NCI-H526 treated with DMSO at 0.1 percent for 48 hours (cell line): ENCODE results near the gene UBALD2.
"Not testable (repeated sequence)": the region's sequence is repeated elsewhere in the genome, so short reads cannot be mapped to it uniquely, and the experiment has no call there.

Source experiments
- DNase-seq: peaks from one replicate; lab custom pipeline; 2025; lab: John Stamatoyannopoulos, UW

UBALD2 gene

GRCh38 chr17:76266244-76266938, 1.2 kb downstream of the UBALD2 start:
- no peak for DNase-seq

DNA sequence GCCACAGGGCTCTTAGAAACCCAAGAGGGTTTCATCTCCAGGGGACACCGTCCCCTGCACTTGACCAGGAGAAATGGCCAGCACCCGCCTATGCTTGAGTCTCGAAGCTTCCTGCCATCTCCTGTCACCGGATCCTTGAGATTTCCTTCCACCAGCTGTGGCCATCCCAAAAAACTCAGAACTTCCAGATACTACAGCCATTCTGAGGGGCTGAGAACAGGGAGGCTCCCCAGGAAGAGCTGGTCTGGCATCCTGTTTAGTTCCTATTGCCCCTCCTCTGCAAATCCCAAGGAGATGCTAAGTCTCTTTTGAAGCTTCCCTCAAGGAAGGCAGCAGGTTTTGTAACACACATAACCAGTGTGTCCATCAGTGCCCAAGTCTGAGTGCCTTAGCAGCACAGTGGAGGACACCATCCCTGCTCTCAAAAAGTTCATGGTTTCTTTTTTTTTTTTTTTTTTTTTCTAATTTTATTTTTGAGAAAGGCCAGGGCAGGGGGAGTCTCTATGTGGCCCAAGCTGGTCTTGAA, 2.0 kb downstream of the UBALD2 start:
- no peak for DNase-seq

DNA sequence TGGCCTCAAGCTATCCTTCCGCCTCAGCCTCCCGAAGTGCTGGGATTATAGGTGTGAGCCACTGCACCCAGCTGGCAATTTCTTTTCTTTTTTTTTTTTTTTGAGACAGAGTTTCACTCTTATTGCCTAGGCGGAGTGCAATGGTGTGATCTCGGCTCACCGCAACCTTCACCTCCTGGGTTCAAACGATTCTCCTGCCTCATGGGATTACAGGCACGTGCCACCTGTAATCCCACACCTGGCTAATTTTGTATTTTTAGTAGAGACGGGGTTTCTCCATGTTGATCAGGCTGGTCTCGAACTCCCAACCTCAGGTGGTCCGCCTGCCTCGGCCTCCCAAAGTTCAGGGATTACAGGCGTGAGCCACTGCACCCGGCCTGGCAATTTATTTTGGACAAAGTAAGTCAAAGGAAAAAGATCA, 2.4 kb downstream of the UBALD2 start:
- DNase-seq, result not testable (repeated sequence)

DNA sequence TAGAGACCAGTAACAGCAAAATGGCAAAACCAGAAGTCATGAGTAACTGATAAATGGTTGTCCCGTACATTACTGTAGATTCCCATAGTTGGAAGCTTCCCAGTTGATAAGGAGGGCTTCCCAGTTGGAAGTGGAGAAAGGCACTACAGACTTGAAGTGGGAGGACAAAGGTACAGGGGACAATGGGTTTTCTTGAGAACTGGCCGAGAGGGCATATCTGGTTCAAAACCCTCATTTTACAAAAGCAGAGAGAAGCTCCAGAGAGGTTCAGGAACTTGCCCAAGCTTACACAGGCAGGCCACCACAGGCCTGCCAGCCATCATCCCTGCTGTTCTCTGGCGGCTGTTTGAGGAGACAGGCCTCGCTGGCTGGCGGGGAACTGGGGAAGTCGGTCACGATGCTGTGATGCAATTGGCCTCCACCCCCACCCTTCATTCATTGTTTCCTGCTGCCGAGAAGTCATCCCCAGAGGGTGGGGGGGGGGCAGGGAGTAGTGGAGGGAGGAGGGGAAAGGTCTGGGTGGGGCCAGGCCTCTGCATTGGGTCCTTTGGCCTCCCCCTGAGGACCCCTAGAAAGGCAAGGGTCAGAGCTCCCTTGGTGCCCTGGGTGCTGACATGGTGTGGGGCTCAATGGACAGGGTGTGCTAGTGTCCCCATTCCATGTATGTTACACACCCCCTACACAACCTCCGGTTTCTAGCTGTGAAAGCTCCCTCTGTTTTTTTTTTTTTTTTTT, 3.0 kb downstream of the UBALD2 start:
- no peak for DNase-seq

DNA sequence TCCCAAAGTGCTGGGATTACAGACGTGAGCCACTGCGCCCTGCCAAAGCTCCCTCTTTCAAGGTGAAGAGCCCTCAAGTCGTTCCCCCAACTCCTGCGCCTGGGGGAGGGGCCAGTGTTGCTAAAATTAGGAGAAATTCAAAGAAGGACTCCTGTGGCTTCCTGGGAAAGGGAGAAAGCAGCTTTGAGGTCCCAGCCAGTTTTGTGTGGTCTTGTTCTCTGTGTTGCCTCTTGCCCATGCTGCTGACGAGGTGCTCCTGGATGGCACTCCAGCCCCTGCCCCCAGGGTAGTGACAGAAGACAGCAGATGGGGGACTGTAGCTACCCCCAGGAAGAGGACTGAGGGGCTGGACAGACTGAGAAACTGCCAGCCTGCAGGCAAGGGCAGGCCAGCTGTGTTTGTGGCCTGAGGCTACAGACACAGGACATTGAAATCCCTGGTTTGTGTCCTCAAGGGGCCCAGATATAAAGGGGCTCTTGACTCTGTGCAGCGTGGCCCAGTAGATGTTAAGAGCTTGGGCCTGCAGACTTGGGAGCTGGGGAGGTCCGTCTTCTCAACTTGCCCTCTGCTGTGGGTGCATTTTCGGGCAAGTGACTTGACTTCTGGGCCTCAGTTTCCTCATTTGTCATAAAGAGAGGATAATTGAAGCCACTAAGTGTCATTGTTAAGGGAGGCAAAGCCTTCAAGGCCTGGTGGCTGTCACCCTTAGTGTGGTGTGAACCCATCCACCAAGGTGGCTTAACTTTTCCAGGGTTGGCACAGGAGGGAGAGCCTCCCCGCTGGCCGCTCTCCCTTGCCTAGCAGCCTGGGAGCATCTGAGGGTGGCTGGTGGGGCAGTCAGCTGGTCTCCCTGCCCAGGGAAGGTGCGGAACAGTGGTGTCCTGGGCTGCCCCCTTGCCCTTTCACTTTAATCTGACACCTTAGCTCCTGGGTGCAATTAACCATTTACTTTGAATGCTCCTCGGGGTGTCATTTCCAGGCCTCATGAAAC, 4.1 kb downstream of the UBALD2 start:
- no peak for DNase-seq

- DNase-seq, result no peak
Measured at GRCh38 chr17:76270127-76270592, 5.0 kb downstream of the UBALD2 start.

DNA sequence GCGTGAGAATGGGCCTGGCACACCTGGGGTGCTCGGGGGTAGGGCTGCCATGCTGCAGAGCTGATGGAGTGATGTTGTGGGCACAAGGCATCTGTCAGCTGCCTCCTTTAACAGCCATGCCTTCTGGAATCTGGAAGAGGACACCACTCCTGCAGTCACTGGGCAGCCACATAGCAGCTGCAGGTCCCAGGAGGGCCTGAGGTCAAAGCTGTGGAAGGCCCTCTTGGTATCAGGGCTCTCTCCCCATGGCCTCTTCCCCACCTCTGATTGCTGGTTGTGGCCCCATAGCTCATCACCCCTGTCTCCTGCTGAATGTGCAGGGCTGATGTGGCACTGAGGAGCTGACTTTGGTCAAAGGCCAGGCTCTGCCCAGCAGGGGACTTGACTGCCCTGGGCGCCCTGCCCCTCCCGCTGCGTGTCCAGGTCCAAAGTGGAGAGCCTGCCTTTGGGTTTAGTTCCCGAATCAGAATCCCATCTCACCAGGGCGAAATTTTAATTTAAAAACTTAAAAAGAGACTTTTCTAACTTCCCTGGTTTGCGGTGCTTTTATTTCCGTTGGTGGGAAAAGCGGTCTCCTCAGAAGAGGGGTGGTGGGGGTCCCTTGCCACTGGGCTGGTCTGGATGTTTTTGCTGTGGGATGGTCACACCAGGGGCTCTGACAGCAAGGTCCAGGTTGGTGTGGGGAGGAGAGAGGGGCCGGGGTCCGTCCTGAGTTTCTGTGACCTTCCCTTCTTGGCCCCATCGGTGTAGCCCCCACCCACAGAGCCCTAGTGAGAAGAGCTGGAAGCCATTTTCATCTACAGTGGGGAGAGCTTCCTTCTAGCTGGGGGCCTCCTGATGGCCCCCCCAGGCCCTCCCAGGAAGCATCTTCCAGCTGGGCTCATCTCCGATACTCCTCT, 5.9 kb downstream of the UBALD2 start:
- DNase-seq, result no peak

- no peak for DNase-seq
Measured at GRCh38 chr17:76271669-76272540, 6.8 kb downstream of the UBALD2 start.

- DNase-seq, result no peak
Measured at GRCh38 chr17:76272541-76273444, 7.6 kb downstream of the UBALD2 start.

- DNase-seq, result no peak
Measured at GRCh38 chr17:76273445-76274111, 8.4 kb downstream of the UBALD2 start.

DNA sequence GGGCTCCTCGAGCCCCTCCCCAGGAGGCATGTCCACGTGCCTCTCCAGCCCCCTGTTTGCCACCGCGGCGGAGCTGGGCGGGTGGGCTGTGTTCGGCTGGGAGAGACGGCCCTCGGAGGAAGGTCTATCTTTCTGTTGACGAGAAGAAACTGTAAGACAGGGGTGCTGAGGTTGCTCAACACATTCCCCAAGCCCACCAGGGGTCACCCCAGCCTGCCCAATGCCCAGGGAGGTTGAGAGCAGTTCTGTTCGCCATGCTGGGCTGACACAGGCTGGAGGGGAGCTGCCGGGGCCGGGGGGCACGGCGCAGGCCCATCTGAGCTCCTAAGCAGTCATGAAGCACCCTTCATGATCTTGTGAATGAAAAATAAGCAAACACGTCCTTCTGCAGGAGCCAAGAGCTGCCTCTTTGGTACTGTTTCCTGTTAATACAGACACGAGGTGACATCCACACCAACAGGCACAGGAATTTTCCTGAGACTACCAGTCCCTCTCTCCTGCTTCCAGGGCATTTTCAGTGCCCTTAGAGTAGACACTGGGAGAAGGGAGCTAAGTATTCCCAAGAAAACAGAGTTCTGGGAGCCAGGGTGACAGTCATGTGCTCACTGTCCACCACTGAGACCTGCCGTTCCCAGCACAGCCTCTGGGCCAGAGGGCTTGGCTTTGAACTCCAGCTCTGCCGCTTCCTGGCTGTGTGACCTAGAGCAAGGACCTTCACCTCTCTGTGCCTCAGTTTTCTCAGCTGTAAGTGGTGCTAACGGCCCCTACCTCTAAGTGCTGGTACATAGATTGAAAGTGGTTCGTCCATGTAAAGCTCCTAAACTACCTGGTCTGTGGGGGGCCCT, 9.2 kb downstream of the UBALD2 start:
- DNase-seq, result no peak

DNA sequence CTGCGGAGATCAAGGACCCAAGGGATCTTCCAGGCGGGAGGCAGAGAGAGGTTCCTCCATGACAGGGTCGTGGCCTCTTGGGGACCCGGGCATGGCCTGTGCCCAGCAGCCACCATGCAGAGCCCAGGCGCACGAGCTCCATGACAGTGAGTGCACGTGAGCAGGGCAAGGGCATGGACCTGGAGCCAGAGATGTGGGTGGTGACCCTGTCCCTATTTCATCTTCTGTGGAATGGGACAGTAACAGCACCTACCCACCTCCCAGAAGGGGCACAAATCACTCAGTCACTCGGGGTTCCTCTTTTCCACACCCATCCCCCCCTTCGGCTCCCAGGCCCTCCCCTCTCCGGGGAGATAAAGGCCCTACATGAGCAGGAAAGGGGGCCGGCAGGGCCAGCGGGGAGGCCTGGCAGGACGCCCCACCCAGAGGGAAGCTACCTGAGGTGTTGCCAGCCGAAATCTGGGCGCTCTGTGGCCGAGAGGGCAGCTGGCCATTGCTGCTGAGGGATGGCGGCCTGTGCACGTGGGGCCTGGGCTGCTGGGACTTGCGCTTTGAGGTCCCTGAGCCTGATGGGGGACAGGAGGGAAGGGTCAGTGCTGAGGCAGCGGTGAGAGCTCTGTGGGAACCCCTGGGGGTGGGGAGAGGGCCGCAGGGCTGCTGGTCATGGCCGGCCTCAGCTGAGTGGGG, 10.4 kb downstream of the UBALD2 start:
- DNase-seq, result no peak

GRCh38 chr17:76276069-76276431, 10.9 kb downstream of the UBALD2 start:
- DNase-seq, result no peak

DNA sequence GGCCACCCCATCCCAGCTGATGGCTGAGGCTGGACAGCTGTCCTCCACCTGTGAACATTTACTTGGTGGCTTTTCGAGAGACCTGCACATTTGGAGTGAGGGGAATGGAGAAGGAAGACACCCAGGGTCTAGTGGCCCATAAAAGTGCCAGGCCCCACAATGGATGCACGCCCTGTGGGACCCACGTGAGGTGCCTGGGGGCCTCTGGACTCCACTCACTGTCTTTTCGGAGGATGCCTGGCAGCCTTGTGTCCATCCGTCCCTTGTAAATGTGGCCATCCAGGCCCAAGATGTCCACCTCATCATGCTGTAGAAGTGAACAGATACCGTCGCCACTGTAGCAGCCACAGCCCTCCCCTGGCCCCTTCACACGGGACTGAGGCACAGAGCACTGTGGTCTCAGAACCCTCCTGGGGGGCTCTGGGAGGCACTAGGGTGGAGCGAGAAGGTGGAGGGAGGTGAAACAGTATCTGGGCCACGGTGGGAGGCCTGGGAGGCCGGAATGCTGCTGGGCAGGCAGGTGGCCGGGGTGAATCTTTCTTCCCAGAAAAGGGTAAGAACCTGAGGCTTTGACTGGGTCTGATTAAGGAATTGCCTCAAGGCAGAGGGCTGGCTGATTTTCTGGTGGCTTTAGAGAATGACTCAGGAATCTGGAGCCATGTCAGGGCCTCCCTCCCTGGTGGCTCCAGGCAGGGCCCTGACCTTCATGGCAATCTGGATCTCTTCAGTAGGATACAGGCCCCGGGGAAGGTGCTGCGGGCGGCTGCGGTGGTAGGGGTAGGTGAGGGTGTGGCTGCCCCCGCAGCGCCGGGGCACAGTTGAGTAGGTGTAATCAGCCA, 11.5 kb downstream of the UBALD2 start:
- no peak for DNase-seq

DNA sequence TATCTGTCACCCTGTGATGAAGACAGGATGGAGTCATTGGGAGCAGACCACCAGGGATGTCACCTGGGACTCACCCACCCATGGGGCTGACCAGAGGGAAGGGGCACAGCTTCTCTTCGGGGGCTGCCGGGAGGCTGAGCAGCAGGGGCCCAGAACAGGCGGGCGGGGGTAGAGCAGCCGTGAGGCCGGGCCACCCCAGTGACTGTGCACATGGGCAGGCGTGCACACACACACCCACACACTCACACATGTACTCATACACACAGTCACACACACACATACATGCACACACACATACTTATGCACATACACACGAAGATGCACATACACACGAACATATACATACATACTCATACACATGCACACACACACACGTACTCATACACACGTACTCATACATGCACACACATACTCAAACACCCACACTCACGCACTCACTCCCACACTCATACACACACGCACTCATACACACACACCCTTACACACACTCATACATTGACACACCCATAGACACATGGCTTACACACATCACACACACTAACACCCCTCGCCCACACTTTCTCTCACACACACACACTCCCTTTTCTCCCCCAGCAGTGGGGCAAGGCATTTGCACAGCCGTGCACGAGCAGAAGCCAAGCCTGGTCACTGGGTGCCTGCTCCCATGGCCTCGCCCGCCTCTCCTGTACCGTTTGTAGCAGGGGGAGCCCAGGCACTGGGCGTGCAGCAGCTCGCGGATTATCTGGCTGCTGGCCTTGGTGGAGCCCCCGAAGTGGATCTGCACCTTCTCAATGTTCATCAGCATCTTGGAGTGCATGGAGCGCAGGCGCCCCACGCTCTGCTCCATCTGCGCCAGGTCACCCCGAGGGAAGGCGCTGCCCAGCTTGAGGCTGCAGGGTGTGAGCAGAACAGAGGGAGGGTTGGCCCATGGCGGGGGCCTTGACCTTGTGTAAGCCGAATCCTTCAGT, 12.4 kb downstream of the UBALD2 start:
- no peak for DNase-seq
